GM18858 (cell line): ENCODE results near the gene LRRC4.
A peak's percentile ranks its signal among the peaks of the same experiment; 100 is the strongest.

ENCODE experiments used
- ATAC-seq: cut with Tn5 transposase; IDR thresholded peaks from one replicate; pipeline ENCODE4 v1.9.1; 2021; ENCODE audit not compliant: unreplicated experiment

The LRRC4 gene

DNA sequence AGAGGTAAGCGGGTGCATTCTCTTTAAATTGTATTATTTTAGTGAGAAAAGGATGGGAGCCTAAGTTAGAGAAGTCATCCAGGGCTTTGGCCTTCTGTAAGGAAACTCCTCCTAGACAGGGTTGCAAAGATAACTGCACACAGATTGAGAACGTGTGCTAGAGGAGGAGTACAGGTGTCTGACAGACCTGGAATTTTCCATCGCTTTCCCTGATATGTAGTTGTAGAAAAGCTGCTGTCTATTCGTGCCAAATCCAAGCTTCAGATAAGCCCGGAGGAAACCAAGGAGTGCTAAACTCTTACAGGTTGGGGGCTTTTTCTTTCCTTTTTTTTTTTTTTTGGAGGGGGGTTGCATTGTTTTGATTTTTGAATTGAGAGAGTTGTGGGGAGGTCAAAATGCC, 23.1 kb downstream of the LRRC4 start:
- no peak for ATAC-seq

GRCh38 chr7:128007303-128007680, 23.9 kb downstream of the LRRC4 start:
- no peak for ATAC-seq

DNA sequence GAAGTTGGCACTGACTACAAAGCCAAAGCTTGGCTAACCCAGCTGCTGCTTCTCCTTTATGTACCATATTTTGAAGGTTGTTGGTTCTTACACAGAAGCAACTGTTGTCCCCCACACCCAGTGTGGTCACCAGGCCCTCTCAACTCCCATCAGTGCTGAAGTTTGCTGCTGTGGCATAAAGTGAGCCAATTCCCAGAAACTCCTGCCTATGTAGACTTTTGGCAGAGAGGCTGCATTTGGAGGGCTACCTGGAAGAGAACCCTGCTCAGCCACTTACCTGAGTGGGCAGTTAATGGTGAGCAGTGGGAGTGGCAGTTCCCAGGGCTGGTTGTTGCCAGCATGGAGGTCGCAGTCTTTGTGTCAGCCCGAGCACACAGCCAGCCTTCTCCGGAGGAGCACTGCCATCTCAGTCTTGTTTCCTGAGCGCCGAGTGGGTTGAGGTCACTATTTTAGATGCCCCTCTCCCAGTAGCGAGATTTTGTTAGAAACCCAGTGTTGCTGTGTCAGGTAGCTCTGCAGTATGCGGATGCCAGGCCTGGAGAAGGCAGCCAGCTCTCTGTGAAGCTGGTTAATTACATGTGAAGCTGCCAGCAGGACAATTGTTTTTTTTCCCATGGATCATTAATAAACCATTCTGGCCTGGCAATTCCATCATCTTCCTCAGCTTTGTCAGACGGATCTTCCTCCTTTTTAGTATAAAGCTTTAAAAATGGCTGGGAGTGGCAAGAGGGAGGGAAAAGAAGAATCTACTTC, 24.5 kb downstream of the LRRC4 start:
- no peak for ATAC-seq

GRCh38 chr7:128005759-128006159, 25.5 kb downstream of the LRRC4 start:
- no peak for ATAC-seq

GRCh38 chr7:128005117-128005516, 26.1 kb downstream of the LRRC4 start:
- no peak for ATAC-seq

DNA sequence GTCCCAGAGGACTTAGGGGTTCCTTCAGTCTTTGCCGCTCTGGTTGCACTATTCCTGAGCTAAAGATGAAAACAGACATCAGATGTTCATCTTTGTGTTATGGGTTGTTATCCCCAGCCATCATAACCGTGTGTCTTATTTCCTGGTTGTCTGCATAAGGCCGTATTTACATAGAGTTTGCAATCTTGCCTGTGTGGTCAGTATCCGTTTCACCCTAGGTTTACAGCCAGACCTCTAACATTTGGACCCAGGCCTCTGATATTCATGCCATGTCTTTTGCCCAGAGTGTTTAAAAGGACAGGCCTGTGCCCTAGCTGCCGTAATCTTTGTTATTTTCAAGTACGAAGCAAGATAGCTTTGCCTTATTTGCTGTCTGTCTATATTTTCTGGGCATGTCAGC, 26.6 kb downstream of the LRRC4 start:
- ATAC-seq: no peak

GRCh38 chr7:128003787-128004186, 27.4 kb downstream of the LRRC4 start:
- ATAC-seq: no peak

GRCh38 chr7:128003167-128003566, 28.1 kb downstream of the LRRC4 start:
- ATAC-seq: peak; percentile 39

DNA sequence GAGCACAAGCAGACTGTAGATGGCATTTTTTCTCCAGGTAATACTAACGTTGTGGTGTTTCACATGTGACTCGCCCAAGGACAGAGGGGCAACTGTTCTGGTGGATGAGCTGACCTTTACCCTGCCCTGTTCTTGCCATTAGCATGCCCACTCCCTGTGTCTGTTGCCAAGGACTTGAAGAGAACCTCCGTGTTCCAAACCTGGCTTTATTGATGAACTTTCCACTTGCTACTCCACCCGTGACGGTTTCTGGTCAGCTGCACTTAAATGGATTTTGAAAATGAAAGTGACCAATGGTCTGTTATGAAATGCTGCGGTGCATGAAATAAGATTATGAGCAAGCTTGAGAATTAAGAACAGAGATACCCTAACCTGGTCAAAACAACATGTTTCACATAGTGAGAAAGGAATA, 30.4 kb downstream of the LRRC4 start:
- ATAC-seq: peak; percentile 62

DNA sequence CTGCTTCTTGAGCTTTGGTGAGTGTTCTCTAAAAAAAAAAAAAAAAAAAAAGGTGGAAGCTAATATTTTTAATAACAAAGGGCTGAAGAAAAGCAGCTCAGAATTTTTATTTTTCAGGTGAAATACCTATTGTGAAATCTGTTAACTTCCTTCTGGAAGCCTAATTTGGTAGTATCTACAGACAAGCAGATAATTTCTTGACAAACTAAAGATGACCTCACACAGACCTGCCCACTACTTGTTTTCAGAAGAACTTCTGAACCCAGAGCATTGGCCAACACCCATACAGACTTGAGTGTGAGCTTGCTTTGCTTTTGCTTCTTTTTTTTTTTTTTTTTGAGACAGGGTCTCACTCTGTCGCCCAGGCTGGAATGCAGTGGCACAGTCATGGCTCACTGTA, 31.2 kb downstream of the LRRC4 start:
- ATAC-seq: no peak

GRCh38 chr7:127998671-127999070, 32.6 kb downstream of the LRRC4 start:
- no peak for ATAC-seq

- ATAC-seq: no peak
These were observed 33.9 kb downstream of the LRRC4 start for GRCh38 chr7:127997226-127997922.

DNA sequence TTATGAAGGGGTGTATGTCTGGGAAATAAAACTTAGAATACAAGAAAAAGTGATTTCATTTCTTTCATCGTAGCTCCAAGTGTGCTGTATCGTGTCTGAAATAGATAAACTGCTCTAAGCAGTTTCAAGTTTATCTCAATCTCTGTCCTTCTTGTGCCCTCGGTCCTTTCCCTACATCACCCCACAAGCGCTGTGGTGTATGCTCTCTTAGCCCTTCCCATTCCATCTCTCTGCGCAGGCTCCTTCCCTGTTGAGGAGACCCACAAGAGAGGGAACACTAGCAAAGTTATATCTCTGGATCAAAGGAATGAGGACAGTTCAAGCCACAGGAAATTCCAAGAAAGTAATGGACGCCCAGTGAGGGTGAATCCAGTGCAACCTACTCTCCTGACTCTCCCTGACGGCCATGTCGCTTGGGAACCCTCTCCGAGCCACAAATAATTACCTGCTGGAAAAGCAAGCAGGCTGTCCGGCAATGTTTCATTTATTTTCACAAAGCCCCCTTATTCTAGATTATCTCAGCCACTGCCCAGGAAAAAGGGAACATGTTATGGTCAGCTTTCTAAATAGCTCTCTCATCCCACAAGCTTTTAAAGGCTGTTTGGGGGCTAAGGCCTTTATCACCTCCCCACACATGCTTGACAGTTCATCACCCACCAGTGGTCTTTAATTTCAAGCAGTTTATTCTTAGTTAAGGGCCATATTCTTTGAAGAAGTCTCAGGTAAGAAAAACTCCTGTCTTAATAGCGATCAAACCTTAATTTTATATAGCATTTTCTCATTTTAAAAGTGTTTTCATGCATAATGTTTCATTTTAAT, 34.8 kb downstream of the LRRC4 start:
- no peak for ATAC-seq

- no peak for ATAC-seq
These were observed 35.4 kb downstream of the LRRC4 start for GRCh38 chr7:127995881-127996215.

GRCh38 chr7:127995156-127995880, 35.9 kb downstream of the LRRC4 start:
- no peak for ATAC-seq

- no peak for ATAC-seq
These were observed 37.2 kb downstream of the LRRC4 start for GRCh38 chr7:127993987-127994386.

DNA sequence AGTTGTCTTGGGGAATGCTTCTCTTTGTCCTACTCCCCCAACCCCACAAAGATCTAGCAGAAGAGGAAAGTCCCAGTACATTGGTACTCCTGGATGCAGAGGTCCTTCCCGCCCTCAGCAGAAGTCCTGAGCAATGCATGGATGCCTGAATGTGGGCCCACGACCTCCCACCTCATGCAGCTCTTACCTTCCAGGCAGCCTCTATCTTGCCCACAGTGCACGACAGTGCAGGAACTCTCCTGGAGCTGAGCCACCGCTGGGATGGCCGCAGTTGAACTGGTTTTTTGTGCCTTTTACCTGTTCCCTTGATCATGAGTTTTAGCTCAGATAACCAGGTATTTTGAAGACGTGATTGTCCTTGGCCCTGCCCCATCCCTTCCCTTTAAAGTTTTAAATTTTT, 37.9 kb downstream of the LRRC4 start:
- no peak for ATAC-seq

DNA sequence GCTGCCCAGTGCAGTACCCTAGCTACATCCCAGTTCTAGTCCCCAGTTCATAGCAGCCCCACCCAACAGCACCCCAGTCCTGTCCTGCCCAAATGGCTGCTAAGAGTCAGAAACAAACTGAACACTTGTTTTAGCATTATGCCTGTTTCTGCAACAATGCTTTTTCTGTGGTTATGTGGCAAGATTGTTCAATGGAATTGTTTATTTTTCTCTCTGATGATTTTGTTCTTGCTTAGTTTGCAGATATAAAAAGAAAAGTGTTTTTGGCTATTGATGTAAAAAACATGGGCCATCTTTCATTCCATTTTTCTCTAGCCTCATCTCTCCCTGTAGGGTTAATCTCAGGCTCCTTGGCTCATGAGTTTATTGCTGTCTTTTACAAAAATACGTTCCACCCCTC, 42.5 kb downstream of the LRRC4 start:
- no peak for ATAC-seq

GRCh38 chr7:127986581-127987521, 44.4 kb downstream of the LRRC4 start:
- ATAC-seq: no peak

GRCh38 chr7:127983804-127984332, 47.4 kb downstream of the LRRC4 start:
- ATAC-seq: no peak
